Neural cell (in vitro differentiated cells): ENCODE measurements around the gene CRTC3. TPM values are rescaled to one million over a fixed set of nuclear protein-coding genes. Genes with fewer than 3 reads are reported as not detected.

Experiments used
- H2AFZ ChIP-seq: fragments of 200-600, 300-800 bp; sonication (generic), shearing (Covaris generic); 2 replicates; pipeline ENCODE4 v1.6.0; 2014; ENCODE audit warnings: low read depth, mild to moderate bottlenecking, antibody characterized with exemption, low read length, moderate library complexity
- H3F3A ChIP-seq: fragments of 200-600 bp; shearing (Covaris generic); 2 replicates; pipeline ENCODE4 v1.6.1; 2016; ENCODE audit warnings: mild to moderate bottlenecking, moderate library complexity, mixed read lengths, antibody characterized with exemption, low read length; ENCODE audit not compliant: insufficient read depth, poor library complexity, severe bottlenecking
- H3K27ac ChIP-seq: fragments of 200-600, 300-800 bp; sonication (generic), shearing (Covaris generic); 2 replicates; pipeline ENCODE4 v1.5.1; 2014; ENCODE audit warnings: mild to moderate bottlenecking, low read length, moderate library complexity
- H3K27me3 ChIP-seq: fragments of 300-800, 200-600 bp; sonication (generic), shearing (Covaris generic); 2 replicates; pipeline ENCODE4 v1.6.0; 2014; ENCODE audit warnings: mild to moderate bottlenecking, low read depth, low read length, moderate library complexity; ENCODE audit not compliant: insufficient read depth
- H3K36me3 ChIP-seq: fragments of 300-800, 200-600 bp; sonication (generic), shearing (Covaris generic); 2 replicates; pipeline ENCODE4 v1.5.1; 2014; ENCODE audit warnings: mild to moderate bottlenecking, antibody characterized with exemption, low read length, moderate library complexity; ENCODE audit not compliant: insufficient read depth
- H3K4me2 ChIP-seq: fragments of 300-800, 200-600 bp; sonication (generic), shearing (Covaris generic); 2 replicates; pipeline ENCODE4 v1.6.0; 2014; ENCODE audit warnings: mild to moderate bottlenecking, low read length
- H3K4me3 ChIP-seq: fragments of 300-800, 200-600 bp; sonication (generic), shearing (Covaris generic); 2 replicates; pipeline ENCODE4 v1.5.1; 2014; ENCODE audit warnings: mild to moderate bottlenecking, low read length, moderate library complexity
- H3K79me2 ChIP-seq: fragments of 200-600 bp; shearing (Covaris generic); replicated peaks from 2 replicates; pipeline ENCODE4 v1.6.0; 2014; ENCODE audit warnings: mild to moderate bottlenecking, low read length, moderate library complexity; ENCODE audit not compliant: insufficient read depth
- H3K9ac ChIP-seq: fragments of 300-800, 200-600 bp; sonication (generic), shearing (Covaris generic); 2 replicates; pipeline ENCODE4 v1.6.1; 2016; ENCODE audit warnings: mild to moderate bottlenecking, low read length, mixed read lengths
- H3K9me2 ChIP-seq: fragments of 200-600 bp; shearing (Covaris generic); 2 replicates; pipeline ENCODE4 v1.6.1; 2016; ENCODE audit warnings: mild to moderate bottlenecking, low read length, mixed read lengths; ENCODE audit not compliant: insufficient read depth
- H3K9me3 ChIP-seq: fragments of 200-600, 300-800 bp; sonication (generic), shearing (Covaris generic); 2 replicates; pipeline ENCODE4 v1.6.1; 2016; ENCODE audit warnings: mild to moderate bottlenecking, mixed run types, low read length, moderate library complexity, mixed read lengths
- H4K20me1 ChIP-seq: fragments of 200-600 bp; shearing (Covaris generic); 2 replicates; pipeline ENCODE4 v1.6.1; 2016; ENCODE audit warnings: mild to moderate bottlenecking, mixed run types; ENCODE audit not compliant: insufficient read depth
- EP300 ChIP-seq: fragments of 450-650 bp; conservative IDR thresholded peaks from 2 replicates; pipeline ENCODE4 v1.6.1; 2014; ENCODE audit warnings: antibody characterized with exemption, mild to moderate bottlenecking, moderate library complexity; ENCODE audit not compliant: poor library complexity, severe bottlenecking
- EZH2 ChIP-seq: fragments of 200-600, 300-800 bp; shearing (Covaris generic), sonication (generic); IDR thresholded peaks from 2 replicates; pipeline ENCODE4 v1.6.1; 2014; ENCODE audit warnings: antibody characterized with exemption, low read length, borderline replicate concordance, mild to moderate bottlenecking; ENCODE audit not compliant: insufficient read depth, poor library complexity, severe bottlenecking
- MXI1 ChIP-seq: fragments of 450-650 bp; conservative IDR thresholded peaks from 2 replicates; pipeline ENCODE4 v1.6.1; 2014; ENCODE audit warnings: antibody characterized with exemption, mild to moderate bottlenecking; ENCODE audit not compliant: poor library complexity, severe bottlenecking
- POLR2AphosphoS5 ChIP-seq: IDR thresholded peaks from 2 replicates; pipeline ENCODE4 v1.6.1; 2012
- RAD21 ChIP-seq: fragments of 450-650 bp; conservative IDR thresholded peaks from 2 replicates; pipeline ENCODE4 v1.6.1; 2014; ENCODE audit warnings: antibody characterized with exemption, mild to moderate bottlenecking, moderate library complexity
- SMC3 ChIP-seq: fragments of 450-650 bp; conservative IDR thresholded peaks from 2 replicates; pipeline ENCODE4 v1.6.1; 2014; ENCODE audit warnings: antibody characterized with exemption, mild to moderate bottlenecking, moderate library complexity; ENCODE audit not compliant: poor library complexity
- TAF1 ChIP-seq: IDR thresholded peaks from 2 replicates; pipeline ENCODE4 v1.6.1; 2012; ENCODE audit warnings: low read depth
- polyA plus RNA-seq: library from polyadenylated mRNA; depleted of rRNA; stranded (reverse); fragments of >200 nt; gene quantifications from 2 replicates; pipeline ENCODE4 v1.2.3, GENCODE V29; 2014
- TF ChIP-seq, protein P1 (sequence below): IDR thresholded peaks from 2 replicates; pipeline ENCODE4 v1.6.1; 2012; ENCODE audit warnings: borderline replicate concordance
- TF ChIP-seq, protein P2 (sequence below): fragments of 450-650 bp; IDR thresholded peaks from 2 replicates; pipeline ENCODE4 v1.5.1; 2014; ENCODE audit warnings: antibody characterized with exemption, mild to moderate bottlenecking, moderate library complexity; ENCODE audit not compliant: poor library complexity, severe bottlenecking

Gene CRTC3
- polyA plus RNA-seq, 1 donor from 2014 or later = 5.5 TPM

DNA sequence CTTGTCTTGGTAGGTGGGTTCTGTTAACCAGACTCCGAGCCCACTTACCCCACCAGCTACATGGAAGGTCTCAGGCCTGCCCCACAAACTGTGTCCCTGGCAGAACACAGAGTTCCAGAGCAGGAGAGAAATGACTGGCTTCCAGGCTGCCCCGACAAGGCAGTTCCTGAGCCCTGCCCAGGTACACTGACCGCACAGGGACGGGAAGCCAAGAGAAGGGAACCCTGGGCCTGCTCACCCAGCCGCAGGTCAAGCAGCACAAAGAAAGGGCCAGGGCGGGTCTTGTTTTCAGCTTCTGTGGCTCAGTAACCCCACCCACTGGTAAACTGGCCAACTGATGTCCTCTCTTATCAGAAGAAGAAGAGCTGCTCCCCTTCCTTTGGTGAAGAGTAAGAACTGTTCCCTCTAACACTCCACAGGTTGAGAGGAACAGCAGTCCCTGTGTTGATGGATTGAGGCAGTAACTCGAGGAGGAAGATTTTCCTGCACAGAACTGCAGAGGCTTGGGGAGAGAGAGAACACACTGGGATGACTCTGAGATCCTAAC is 68.4 kb downstream of the CRTC3 start:
- Histone ChIP-seq H4K20me1 (no peaks in the 10 kb centered on the region), H3K9ac (no peak overlapping the region), H2AFZ (no peak overlapping the region), H3K36me3 (no peaks in the 10 kb centered on the region), H3K27me3 (no peaks in the 10 kb centered on the region), H3K9me3 (no peaks in the 10 kb centered on the region), H3K79me2 (no peaks in the 10 kb centered on the region), H3F3A (no peaks in the 10 kb centered on the region), H3K9me2 (no peaks in the 10 kb centered on the region), H3K4me2 (no peak overlapping the region), H3K27ac (no peak overlapping the region), H3K4me3 (no peak overlapping the region)
- TF ChIP-seq, protein P1, sequence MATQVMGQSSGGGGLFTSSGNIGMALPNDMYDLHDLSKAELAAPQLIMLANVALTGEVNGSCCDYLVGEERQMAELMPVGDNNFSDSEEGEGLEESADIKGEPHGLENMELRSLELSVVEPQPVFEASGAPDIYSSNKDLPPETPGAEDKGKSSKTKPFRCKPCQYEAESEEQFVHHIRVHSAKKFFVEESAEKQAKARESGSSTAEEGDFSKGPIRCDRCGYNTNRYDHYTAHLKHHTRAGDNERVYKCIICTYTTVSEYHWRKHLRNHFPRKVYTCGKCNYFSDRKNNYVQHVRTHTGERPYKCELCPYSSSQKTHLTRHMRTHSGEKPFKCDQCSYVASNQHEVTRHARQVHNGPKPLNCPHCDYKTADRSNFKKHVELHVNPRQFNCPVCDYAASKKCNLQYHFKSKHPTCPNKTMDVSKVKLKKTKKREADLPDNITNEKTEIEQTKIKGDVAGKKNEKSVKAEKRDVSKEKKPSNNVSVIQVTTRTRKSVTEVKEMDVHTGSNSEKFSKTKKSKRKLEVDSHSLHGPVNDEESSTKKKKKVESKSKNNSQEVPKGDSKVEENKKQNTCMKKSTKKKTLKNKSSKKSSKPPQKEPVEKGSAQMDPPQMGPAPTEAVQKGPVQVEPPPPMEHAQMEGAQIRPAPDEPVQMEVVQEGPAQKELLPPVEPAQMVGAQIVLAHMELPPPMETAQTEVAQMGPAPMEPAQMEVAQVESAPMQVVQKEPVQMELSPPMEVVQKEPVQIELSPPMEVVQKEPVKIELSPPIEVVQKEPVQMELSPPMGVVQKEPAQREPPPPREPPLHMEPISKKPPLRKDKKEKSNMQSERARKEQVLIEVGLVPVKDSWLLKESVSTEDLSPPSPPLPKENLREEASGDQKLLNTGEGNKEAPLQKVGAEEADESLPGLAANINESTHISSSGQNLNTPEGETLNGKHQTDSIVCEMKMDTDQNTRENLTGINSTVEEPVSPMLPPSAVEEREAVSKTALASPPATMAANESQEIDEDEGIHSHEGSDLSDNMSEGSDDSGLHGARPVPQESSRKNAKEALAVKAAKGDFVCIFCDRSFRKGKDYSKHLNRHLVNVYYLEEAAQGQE = no peak
- TF ChIP-seq TAF1 (no peak), MXI1 (no peak), EP300 (no peak), SMC3 (no peak), RAD21 (no peak), POLR2AphosphoS5 (no peak), EZH2 (no peak)
- TF ChIP-seq, protein P2, sequence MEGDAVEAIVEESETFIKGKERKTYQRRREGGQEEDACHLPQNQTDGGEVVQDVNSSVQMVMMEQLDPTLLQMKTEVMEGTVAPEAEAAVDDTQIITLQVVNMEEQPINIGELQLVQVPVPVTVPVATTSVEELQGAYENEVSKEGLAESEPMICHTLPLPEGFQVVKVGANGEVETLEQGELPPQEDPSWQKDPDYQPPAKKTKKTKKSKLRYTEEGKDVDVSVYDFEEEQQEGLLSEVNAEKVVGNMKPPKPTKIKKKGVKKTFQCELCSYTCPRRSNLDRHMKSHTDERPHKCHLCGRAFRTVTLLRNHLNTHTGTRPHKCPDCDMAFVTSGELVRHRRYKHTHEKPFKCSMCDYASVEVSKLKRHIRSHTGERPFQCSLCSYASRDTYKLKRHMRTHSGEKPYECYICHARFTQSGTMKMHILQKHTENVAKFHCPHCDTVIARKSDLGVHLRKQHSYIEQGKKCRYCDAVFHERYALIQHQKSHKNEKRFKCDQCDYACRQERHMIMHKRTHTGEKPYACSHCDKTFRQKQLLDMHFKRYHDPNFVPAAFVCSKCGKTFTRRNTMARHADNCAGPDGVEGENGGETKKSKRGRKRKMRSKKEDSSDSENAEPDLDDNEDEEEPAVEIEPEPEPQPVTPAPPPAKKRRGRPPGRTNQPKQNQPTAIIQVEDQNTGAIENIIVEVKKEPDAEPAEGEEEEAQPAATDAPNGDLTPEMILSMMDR = no peak

DNA sequence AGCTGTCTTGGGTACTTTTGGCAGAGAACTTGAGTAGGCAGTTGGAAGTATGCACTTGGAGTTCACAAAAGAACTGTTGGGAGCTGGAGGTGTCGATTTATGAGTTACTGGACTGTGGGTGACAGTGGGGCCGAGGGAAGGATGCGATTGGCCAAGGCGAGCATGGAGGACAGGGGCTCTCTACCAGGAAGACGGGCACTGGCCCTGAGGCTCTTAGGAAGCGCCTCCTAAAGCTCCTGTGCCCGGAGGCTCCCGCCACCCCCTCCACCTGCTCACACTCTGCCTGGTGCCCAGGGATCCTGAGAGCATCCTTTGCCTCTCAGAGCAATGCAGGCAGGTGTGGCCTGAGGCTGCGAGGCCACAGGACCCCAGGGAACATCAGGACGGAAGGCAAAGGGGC is 69.0 kb downstream of the CRTC3 start:
- TF ChIP-seq POLR2AphosphoS5 (no peak), RAD21 (no peak), SMC3 (no peak), TAF1 (no peak), EP300 (no peak)
- TF ChIP-seq, protein P2 = no peak
- TF ChIP-seq, protein P1 = no peak
- no peaks in the 10 kb centered on the region for H3K79me2 ChIP-seq
- no peak overlapping the region for H3K9ac ChIP-seq

More for the DNA sequence above, 69.0 kb downstream of the CRTC3 start:
- Histone ChIP-seq H3K4me2 (no peak overlapping the region), H3K27me3 (no peaks in the 10 kb centered on the region), H3K27ac (no peak overlapping the region), H2AFZ (no peak overlapping the region), H3K36me3 (no peaks in the 10 kb centered on the region), H3K9me3 (no peaks in the 10 kb centered on the region), H3F3A (no peaks in the 10 kb centered on the region), H4K20me1 (no peaks in the 10 kb centered on the region), H3K9me2 (no peaks in the 10 kb centered on the region), H3K4me3 (no peak overlapping the region)
